RPMI8226 (cell line): ENCODE data around the gene BRD8.

Experiments
- DNase-seq: peaks from one replicate; pipeline ENCODE4 v3.0.0-alpha.2; 2015

BRD8 gene

DNA sequence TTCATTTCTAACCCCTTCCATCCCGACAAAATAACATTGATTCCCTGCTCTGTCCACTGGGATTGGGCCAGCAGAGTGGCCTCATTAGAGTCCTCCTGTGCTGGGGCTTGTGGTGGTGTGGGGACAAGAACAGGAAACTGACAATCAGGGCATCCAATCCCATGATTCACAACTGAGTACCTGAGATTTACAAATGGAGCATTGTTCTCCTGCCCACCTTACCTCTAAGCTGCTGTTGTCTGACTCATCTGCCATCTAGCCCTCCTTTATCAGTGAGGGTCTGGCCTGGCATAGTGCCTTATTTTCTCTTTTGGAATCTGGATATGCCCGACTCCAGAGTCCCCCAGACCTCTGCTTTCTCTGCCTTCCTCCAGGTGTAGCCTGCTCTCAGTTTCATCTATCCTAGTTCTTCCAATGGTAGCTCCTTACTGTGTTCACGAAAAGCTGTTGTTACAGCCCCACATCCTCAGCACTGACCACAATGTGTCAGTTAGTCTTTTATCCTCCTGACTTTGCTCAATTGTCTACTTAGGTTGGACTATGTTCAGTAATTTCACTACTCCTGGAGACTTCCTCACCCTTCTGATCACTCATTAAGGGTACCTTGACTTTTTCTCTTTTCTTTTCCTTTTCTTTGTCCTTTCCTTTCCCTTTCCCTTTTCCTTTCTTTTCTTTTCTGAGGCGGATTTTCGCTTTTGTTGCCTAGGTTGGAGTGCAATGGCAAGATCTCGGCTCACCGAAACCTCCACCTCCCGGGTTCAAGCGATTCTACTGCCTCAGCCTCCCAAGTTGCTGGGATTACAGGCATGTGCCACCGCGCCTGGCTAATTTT lies 81.2 kb downstream of the BRD8 start:
- DNase-seq: no peak

DNA sequence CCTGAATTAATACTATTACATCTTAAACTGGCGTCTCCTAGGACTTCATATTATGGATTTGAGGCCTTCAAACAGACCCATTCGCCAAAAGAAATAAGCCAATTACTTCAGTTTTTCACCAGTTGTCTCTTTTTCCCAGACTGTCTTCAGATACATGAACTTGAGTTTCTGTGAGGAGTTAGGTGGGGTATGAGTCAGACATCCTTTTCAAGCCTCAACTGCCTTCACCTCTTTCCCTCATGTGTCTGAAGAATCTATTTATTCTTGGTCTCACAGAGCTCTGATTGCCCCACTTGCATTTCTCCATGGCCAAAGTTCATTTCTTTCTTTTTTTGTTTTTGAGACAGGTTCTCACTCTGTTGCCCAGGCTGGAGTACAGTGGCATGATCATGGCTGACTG lies 82.1 kb downstream of the BRD8 start:
- no peak for DNase-seq

DNA sequence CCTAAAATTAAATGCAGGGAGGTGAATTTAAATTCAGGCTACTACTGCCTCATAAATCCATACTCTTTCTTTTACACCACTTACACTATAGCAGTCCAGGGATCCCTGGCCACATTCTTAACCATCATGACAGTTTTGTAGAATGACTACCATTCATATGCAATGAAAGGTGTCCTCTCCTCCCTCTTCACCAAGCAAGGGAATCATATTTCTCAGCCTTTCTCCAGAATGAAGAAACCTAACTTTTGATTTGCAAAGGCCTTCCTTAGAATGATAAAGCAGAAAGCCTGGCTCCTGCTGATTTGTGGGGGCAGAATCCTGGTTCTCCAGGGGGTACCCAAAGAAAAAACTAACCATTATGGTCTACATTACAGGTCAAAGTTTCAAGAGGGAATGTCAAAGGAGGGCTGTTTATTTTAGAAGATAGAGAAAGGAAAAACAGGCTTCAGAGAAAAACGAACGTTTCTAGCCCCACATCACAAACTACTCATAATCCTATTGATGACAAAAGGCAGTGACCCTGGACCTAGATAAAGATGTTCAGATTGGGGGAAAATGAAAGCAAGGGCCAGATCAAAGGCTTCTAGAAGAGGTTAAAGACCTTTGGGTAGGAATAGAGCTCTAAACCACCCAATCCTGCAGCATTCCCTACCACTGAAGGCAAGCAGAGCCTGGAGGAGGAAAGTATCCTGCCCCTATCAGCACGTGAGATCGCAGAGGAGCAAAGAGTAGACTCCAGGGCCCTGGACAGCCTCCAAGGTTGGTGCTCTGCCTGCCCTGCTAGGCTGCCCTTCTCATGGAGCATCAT lies 83.1 kb downstream of the BRD8 start:
- no peak for DNase-seq

DNA sequence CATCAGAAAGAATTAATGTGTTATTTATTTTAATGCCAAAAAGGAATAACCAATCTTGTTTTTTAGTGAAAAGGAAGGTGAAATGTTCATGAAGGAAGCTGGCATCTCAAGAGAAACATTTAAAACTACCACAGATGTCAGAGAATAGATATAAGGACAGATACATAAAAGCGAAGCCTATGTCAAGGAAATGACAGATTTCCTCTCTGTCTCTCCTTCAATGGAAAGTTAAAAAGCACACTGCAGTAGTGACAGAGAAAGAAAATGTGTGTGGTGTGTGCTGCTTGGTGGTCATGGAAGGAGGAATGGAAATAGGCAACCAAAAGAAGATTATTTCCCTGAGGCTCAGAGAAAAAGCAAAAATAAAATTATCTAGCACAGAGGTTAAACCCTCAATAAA lies 85.4 kb downstream of the BRD8 start:
- no peak for DNase-seq

DNA sequence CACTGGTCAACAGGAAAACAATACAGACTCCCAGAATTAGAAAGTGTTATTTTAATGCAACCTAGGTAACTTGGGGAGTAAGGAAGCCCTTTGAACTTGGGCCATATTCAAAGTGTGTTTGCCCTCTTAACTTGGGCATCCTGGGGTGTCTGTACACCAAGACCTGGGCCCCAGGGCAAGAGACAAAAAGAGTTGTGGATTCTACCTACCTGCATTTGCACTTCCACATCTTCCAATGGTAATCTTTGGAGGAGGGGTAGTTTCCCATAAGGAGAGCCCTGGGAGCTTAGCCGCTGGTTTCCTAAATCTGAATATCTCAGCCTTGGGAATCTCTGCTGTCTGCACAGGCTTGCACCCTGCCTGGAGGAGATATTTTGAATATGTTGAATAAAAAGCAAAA lies 86.1 kb downstream of the BRD8 start:
- no peak for DNase-seq

DNA sequence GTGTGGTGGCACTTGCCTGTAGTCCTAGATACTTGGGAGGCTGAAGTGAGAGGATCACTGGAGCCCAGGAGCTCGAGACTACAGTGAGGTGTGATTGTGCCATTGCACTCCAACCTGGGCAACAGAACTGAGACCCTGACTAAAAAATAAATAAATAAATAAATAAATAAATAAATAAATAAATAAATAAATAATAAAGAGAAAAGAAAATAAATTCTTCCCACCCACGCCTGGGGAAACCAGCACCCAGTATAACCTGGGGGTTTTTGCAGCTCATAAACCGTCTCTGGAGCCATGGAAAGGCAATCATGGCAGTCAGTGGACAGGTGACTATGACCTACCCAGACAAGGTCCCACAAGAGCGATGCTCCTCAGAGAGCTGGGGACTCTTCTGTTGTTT lies 86.7 kb downstream of the BRD8 start:
- no peak for DNase-seq
